Smooth muscle cell of the coronary artery (primary cell): ENCODE measurements around the gene KRT85. TPM values are rescaled to one million over a fixed set of nuclear protein-coding genes. Genes with fewer than 3 reads are reported as not detected.

Source experiments
- total RNA-seq: library from RNA; depleted of rRNA; stranded (reverse); fragments of >200 nt; gene quantifications from 2 replicates; pipeline ENCODE4 v1.2.3, GENCODE V29; 2014; ENCODE audit warnings: low replicate concordance

KRT85 gene
- total RNA-seq = not detected in 2 replicates

GRCh38 chr12:52366738-52367485, at the start of gene KRT85:
Gene KRT85, minus strand, starts transcription at chr12:52367481. Its CDS starts 76 bp downstream, at chr12:52367405.

GRCh38 chr12:52405922-52406385, 38.7 kb upstream of the KRT85 start, which contains the start of gene KRT82:
Gene KRT82, minus strand, starts transcription at chr12:52406335. Its CDS starts 58 bp downstream, at chr12:52406277.

DNA sequence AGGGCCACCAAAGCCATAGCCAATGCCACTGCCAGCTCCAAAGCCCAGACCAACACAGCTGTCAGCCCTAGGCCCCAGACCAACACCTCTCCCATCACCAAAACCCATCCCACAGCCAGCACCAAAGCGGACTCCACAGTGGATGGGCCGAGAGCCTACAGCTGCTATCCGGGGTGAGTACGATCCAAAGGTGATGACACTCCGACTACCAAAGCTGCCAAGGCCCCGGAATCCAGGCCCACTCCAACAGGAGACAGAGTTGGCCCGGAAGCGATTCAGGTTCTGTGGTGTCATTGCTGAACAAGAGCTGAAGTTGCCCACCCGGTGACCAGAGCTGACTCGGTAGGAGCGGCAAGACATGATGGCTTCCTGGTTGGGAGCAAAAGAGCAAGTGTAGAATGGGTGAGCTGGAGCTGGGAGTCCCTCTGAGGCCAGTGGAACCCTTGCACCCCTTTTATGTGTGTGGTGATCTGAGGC, 18.0 kb upstream of the KRT85 start, which contains the start of gene KRT84:
KRT84 (minus strand) TSS at position 427 of the 477 bp plus-strand sequence; CDS start at position 360, 67 bp downstream.

DNA sequence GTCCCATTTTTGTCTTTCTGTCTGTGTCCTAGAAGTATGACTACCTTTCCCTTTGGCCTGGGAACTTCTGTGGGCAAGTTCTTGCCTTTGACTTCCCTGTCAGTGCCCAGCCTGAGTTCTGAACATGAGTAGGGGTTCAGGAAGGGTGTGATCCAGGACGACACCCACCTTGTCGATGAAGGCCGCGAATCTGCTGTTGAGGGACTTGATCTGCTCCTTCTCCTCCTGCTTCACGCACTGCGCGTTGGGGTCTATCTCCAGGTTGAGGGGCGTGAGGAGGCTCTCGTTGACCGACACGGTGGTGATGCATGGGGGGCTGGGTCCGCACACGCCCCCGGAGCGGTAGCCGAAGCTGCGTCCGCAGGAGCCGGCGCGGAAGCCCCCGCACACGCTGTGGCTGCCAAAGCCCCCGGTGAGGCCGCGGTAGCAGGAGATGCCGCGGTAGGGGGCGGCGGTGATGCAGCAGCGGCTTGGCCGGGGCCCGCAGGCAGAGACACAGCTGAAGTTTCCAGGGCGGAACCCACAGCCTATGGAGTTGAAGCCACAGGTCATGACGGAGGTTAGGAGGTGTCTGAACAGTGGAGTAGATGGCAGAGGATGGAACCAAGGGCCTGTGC, 46.4 kb downstream of the KRT85 start, which contains the start of gene KRT83:
KRT83 (minus strand) TSS at position 615 of the 617 bp plus-strand sequence; CDS start at position 552, 63 bp downstream.

Other genes starting within 250 kb of the KRT85 start
- gene KRT80, start 175.5 kb downstream of the KRT85 start, total RNA-seq = 0.75 TPM in 1 of 2 replicates, not detected in the other
- 5.4 and 533 TPM in 2 replicates for gene KRT7, start 134.2 kb downstream of the KRT85 start, total RNA-seq
- gene KRT86, start 92.8 kb downstream of the KRT85 start, total RNA-seq = 2.9 TPM in 1 of 2 replicates, not detected in the other
- gene KRT81, start 75.9 kb downstream of the KRT85 start, total RNA-seq = 0.23 TPM in 1 of 2 replicates, not detected in the other
- gene KRT83, start 46.1 kb downstream of the KRT85 start, total RNA-seq = not detected in 2 replicates
- gene KRT84, start 18.2 kb upstream of the KRT85 start, total RNA-seq = not detected in 2 replicates
- gene KRT82, start 38.9 kb upstream of the KRT85 start, total RNA-seq = not detected in 2 replicates
- gene KRT75, start 66.9 kb upstream of the KRT85 start, total RNA-seq = not detected in 2 replicates
- gene KRT6B, start 84.7 kb upstream of the KRT85 start, total RNA-seq = not detected in 2 replicates
- not detected in 2 replicates for gene KRT6C, start 106.3 kb upstream of the KRT85 start, total RNA-seq
- gene KRT6A, start 125.8 kb upstream of the KRT85 start, total RNA-seq = under 0.01 and 1.3 TPM in 2 replicates
- 0.15 TPM in 1 of 2 replicates, not detected in the other for gene KRT5, start 152.9 kb upstream of the KRT85 start, total RNA-seq
- gene KRT71, start 185.7 kb upstream of the KRT85 start, total RNA-seq = not detected in 2 replicates
- not detected in 2 replicates for gene KRT74, start 206.4 kb upstream of the KRT85 start, total RNA-seq
- not detected in 2 replicates for gene KRT72, start 234.0 kb upstream of the KRT85 start, total RNA-seq